Measurements from ENCODE around the gene RSPH6A. TPM values are rescaled to one million over a fixed set of nuclear protein-coding genes. Genes with fewer than 3 reads are reported as not detected.

Gene RSPH6A
- total RNA-seq, 1 donor from 2014 or later: 0.48 TPM

GRCh38 chr19:45817010-45817724 lies 2.1 kb upstream of the RSPH6A start:
- DNase-seq (ENCODE audit: low spot score, unreplicated experiment): peak; percentile 96
- TF ChIP-seq, protein P1, sequence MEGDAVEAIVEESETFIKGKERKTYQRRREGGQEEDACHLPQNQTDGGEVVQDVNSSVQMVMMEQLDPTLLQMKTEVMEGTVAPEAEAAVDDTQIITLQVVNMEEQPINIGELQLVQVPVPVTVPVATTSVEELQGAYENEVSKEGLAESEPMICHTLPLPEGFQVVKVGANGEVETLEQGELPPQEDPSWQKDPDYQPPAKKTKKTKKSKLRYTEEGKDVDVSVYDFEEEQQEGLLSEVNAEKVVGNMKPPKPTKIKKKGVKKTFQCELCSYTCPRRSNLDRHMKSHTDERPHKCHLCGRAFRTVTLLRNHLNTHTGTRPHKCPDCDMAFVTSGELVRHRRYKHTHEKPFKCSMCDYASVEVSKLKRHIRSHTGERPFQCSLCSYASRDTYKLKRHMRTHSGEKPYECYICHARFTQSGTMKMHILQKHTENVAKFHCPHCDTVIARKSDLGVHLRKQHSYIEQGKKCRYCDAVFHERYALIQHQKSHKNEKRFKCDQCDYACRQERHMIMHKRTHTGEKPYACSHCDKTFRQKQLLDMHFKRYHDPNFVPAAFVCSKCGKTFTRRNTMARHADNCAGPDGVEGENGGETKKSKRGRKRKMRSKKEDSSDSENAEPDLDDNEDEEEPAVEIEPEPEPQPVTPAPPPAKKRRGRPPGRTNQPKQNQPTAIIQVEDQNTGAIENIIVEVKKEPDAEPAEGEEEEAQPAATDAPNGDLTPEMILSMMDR (IDR thresholded peaks at IDR 0.05; ENCODE audit: unreplicated experiment): peak; percentile 95
- H3K4me3 Mint-ChIP-seq (ENCODE audit: low read depth): peak overlapping the region; percentile 50
- peak overlapping the region; percentile 82 for H3K27ac Mint-ChIP-seq
- peaks cover 3% of the 10 kb centered on the region for H3K27me3 Mint-ChIP-seq
- H3K4me1 Mint-ChIP-seq (ENCODE audit: low read depth): peaks cover 2% of the 10 kb centered on the region
- H3K36me3 Mint-ChIP-seq (ENCODE audit: insufficient read depth): peaks cover 3% of the 10 kb centered on the region
- no peaks in the 10 kb centered on the region for H3K9me3 Mint-ChIP-seq (ENCODE audit: low read depth)

- Mint-ChIP-seq H3K4me1 (ENCODE audit: low read depth) (peaks cover 2% of the 10 kb centered on the region), H3K4me3 (ENCODE audit: low read depth) (peak overlapping the region; percentile 80), H3K27me3 (peaks cover 3% of the 10 kb centered on the region), H3K27ac (peak overlapping the region; percentile 82), H3K36me3 (ENCODE audit: insufficient read depth) (peaks cover 3% of the 10 kb centered on the region), H3K9me3 (ENCODE audit: low read depth) (no peaks in the 10 kb centered on the region)
- no peak for DNase-seq (ENCODE audit: low spot score, unreplicated experiment)
- TF ChIP-seq, protein P1 (IDR thresholded peaks at IDR 0.05; ENCODE audit: unreplicated experiment): no peak
Observed at GRCh38 chr19:45816236-45817009, 1.3 kb upstream of the RSPH6A start.

- peaks cover 2% of the 10 kb centered on the region for H3K4me1 Mint-ChIP-seq (ENCODE audit: low read depth)
- peaks cover 3% of the 10 kb centered on the region for H3K27me3 Mint-ChIP-seq
- no peaks in the 10 kb centered on the region for H3K9me3 Mint-ChIP-seq (ENCODE audit: low read depth)
- peak; percentile 53 for DNase-seq (ENCODE audit: low spot score, unreplicated experiment)
- H3K27ac Mint-ChIP-seq: peak overlapping the region; percentile 91
- TF ChIP-seq, protein P1 (IDR thresholded peaks at IDR 0.05; ENCODE audit: unreplicated experiment): no peak
- H3K4me3 Mint-ChIP-seq (ENCODE audit: low read depth): peak overlapping the region; percentile 80
- peaks cover 1% of the 10 kb centered on the region for H3K36me3 Mint-ChIP-seq (ENCODE audit: insufficient read depth)
Observed at GRCh38 chr19:45815481-45816216, 541 bp upstream of the RSPH6A start.

DNA sequence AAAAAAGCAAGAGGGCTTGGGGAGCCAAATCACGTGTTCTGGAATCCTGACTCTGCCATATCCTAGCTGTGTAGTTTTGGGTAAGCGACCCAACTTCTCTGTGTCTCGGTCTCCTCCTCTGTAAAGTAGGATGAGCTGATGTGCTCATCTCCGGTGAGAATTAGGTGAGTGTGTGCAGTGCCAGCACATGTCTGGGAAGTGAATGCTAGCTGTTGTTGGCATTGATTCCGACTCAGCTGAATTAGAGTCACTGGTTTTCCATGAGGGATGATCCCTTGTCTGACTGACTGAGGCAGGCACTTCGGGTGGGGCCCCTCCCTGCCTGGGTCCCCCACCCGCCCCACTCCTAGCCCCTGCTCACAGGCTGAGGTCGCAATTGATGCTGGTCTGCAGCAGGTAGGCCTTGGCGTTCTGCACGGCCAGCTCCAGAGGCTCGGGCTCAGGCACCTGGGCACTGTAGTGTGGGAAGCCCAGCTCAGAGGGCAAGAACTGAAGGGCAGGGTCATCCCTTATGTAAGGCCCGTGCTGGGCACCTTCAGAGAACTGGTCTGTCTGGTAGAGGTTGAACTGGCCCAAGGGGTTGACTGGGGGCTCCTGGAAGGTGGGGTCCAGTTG lies 835 bp downstream of the RSPH6A start:
- no peaks in the 10 kb centered on the region for H3K36me3 Mint-ChIP-seq (ENCODE audit: insufficient read depth)
- no peak overlapping the region for H3K4me3 Mint-ChIP-seq (ENCODE audit: low read depth)
- H3K27ac Mint-ChIP-seq: no peak overlapping the region

More for the DNA sequence above, 835 bp downstream of the RSPH6A start:
- Mint-ChIP-seq H3K27me3 (peaks cover 3% of the 10 kb centered on the region), H3K9me3 (ENCODE audit: low read depth) (no peaks in the 10 kb centered on the region), H3K4me1 (ENCODE audit: low read depth) (peaks cover 2% of the 10 kb centered on the region)
- TF ChIP-seq, protein P1 (IDR thresholded peaks at IDR 0.05; ENCODE audit: unreplicated experiment): no peak
- no peak for DNase-seq (ENCODE audit: low spot score, unreplicated experiment)

Measured in progenitor cell of endocrine pancreas (in vitro differentiated cells).